ENCODE measurements around the gene C11orf97. TPM values are rescaled to one million over a fixed set of nuclear protein-coding genes. Genes with fewer than 3 reads are reported as not detected.
A peak's percentile ranks its signal among the peaks of the same experiment; 100 is the strongest.

The C11orf97 gene
- total and polyA plus RNA-seq, 9 of the 15 experiments (the other 6 are each of a cell fraction or from before 2014, with no cell fraction given) = not detected

GRCh38 chr11:94526645-94527438, 14.6 kb downstream of the C11orf97 start:
- intact Hi-C loops (cut with micrococcal nuclease) (loop anchor here (10.0 kb wide), 2 partner anchors 238 to 368 kb away; partner anchors contain the start of gene AMOTL1), in situ Hi-C loops (cut with MboI) (no loop called here)
- FAIRE-seq (no peak), DNase-seq (ENCODE audit: extremely low read depth in 1 of 4, low spot score in 3 of 4) (no peak), ATAC-seq (no peak)
- Histone ChIP-seq H3K27ac (ENCODE audit: extremely low read depth, low read depth, low read length) (no peak overlapping the region), H3K9me1 (ENCODE audit: control insufficient read depth, insufficient read depth, low read length) (no peaks in the 10 kb centered on the region), H4K20me1 (replicated peaks; ENCODE audit: control insufficient read depth, insufficient read depth, low read length) (no peaks in the 10 kb centered on the region), H2AFZ (ENCODE audit: low read depth, low read length) (no peak overlapping the region), H3K9me3 (replicated peaks; ENCODE audit: control insufficient read depth, insufficient read depth, low read depth, low read length) (no peaks in the 10 kb centered on the region), H3K4me3 (no peak overlapping the region), H3K9ac (ENCODE audit: insufficient read depth in 1 of 2, low read depth in 2 of 2, low read length in 2 of 2) (no peak overlapping the region), H3K27me3 (ENCODE audit: control insufficient read depth in 2 of 2, insufficient read depth in 2 of 2, low read length in 2 of 2) (no peaks in the 10 kb centered on the region; a peak in 1 of 5 replicates), H3K79me2 (ENCODE audit: control insufficient read depth, insufficient read depth, low read length) (no peaks in the 10 kb centered on the region), H3K4me2 (ENCODE audit: insufficient read depth, low read length) (no peak overlapping the region), H3K36me3 (ENCODE audit: control insufficient read depth, insufficient read depth, low read length) (no peaks in the 10 kb centered on the region), H3K4me1 (replicated peaks in 1 of 2; ENCODE audit: control insufficient read depth in 2 of 2, insufficient read depth in 2 of 2, low read length in 2 of 2) (no peaks in the 10 kb centered on the region)
- ChIA-PET POLR2A (no interaction called here), CTCF (ENCODE audit: low intra/inter-chr PET ratio) (no interaction called here)
- WGBS (ENCODE audit: insufficient coverage, low coverage, missing lambda C conversion rate) = 3% methylated on average over 4 of the region's 4 CpGs
- no TSS peak for BruUV-seq (replicated peaks)
- TF ChIP-seq CBFB (CRISPR knock-in tag; IDR thresholded peaks at IDR 0.05) = no peak
- TF ChIP-seq PBX2 (CRISPR knock-in tag; IDR thresholded peaks at IDR 0.05; ENCODE audit: low read depth) = no peak
- 0 out of 2 replicates have a peak, but pooled peaks have one; percentile 22 for TF ChIP-seq PBX2 (tag; conservative IDR thresholded peaks at IDR 0.05; ENCODE audit: low read depth)
- TF ChIP-seq SREBF1 (IDR thresholded peaks at IDR 0.05; ENCODE audit: borderline replicate concordance, low read depth, low read length) = no peak
- TF ChIP-seq CEBPB (tag; IDR thresholded peaks at IDR 0.05) = peak; percentile 98
- 0 out of 2 replicates have a peak, but pooled peaks have one; percentile 43 for TF ChIP-seq IRF9 (tag; IDR thresholded peaks at IDR 0.05)
- TF ChIP-seq WHSC1 (IDR thresholded peaks at IDR 0.05; ENCODE audit: low read length) = no peak
- no peak for TF ChIP-seq HNRNPUL1 (IDR thresholded peaks at IDR 0.05; ENCODE audit: low read length)
- no peak for TF ChIP-seq RNF2 (IDR thresholded peaks at IDR 0.05)
- TF ChIP-seq PRMT5 (CRISPR knock-in tag; IDR thresholded peaks at IDR 0.05) = no peak
- TF ChIP-seq RAD51 (IDR thresholded peaks at IDR 0.05; ENCODE audit: borderline replicate concordance, low read depth) = no peak
- no peak for TF ChIP-seq POLR2B (IDR thresholded peaks at IDR 0.05; ENCODE audit: low read depth, partially characterized antibody)
- TF ChIP-seq GATAD2A (IDR thresholded peaks at IDR 0.05) = no peak
- no peak for TF ChIP-seq HOXB6 (CRISPR knock-in tag; IDR thresholded peaks at IDR 0.05; ENCODE audit: borderline replicate concordance)
- TF ChIP-seq ZNF143 (CRISPR knock-in tag; IDR thresholded peaks at IDR 0.05) = no peak
- peak; percentile 19; the same call in 1 of the 2 replicates for TF ChIP-seq CEBPG (CRISPR knock-in tag; IDR thresholded peaks at IDR 0.05)
- peak; percentile 91 to 97 for TF ChIP-seq CEBPG (tag; conservative IDR thresholded peaks at IDR 0.05 in 1 of 2, IDR thresholded peaks at IDR 0.05 in 1 of 2)
- peak; percentile 47; the same call in 1 of the 2 replicates for TF ChIP-seq PKNOX1 (IDR thresholded peaks at IDR 0.05)
- no peak for TF ChIP-seq ZNF133 (CRISPR knock-in tag; IDR thresholded peaks at IDR 0.05)
